ENCODE measurements around the gene ANXA5.

Gene ANXA5

GRCh38 chr4:121697564-121697963 is 784 bp upstream of the ANXA5 start:
- Mint-ChIP-seq H3K9me3 (no peaks in the 10 kb centered on the region), H3K27ac (peak overlapping the region; percentile 67), H3K4me3 (peak overlapping the region; percentile 95), H3K4me1 (peaks cover 30% of the 10 kb centered on the region), H3K36me3 (peaks cover 27% of the 10 kb centered on the region)
- DNase-seq (ENCODE audit: low spot score in 2 of 2) (no peak), ATAC-seq (peak; percentile 12)

- no peaks in the 10 kb centered on the region for H3K9me3 Mint-ChIP-seq
- DNase-seq (ENCODE audit: low spot score in 2 of 2) (peak; percentile 25 to 83), ATAC-seq (peak; percentile 65)
- peaks cover 28% of the 10 kb centered on the region for H3K36me3 Mint-ChIP-seq
- peaks cover 34% of the 10 kb centered on the region for H3K4me1 Mint-ChIP-seq
- peak overlapping the region; percentile 95 for H3K4me3 Mint-ChIP-seq
- peak overlapping the region; percentile 97 for H3K27ac Mint-ChIP-seq
These were observed 605 bp downstream of the ANXA5 start for GRCh38 chr4:121696170-121696580.

GRCh38 chr4:121693886-121694285 is 2.9 kb downstream of the ANXA5 start:
- Mint-ChIP-seq H3K4me1 (peaks cover 34% of the 10 kb centered on the region), H3K27ac (no peak overlapping the region), H3K9me3 (no peaks in the 10 kb centered on the region), H3K36me3 (peaks cover 33% of the 10 kb centered on the region), H3K4me3 (no peak overlapping the region)
- ATAC-seq (no peak), DNase-seq (ENCODE audit: low spot score in 2 of 2) (no peak)

GRCh38 chr4:121693450-121693849 is 3.3 kb downstream of the ANXA5 start:
- no peaks in the 10 kb centered on the region for H3K9me3 Mint-ChIP-seq
- H3K4me3 Mint-ChIP-seq = no peak overlapping the region
- H3K4me1 Mint-ChIP-seq = peaks cover 34% of the 10 kb centered on the region
- H3K36me3 Mint-ChIP-seq = peaks cover 33% of the 10 kb centered on the region
- DNase-seq (ENCODE audit: low spot score in 2 of 2) = no peak
- H3K27ac Mint-ChIP-seq = no peak overlapping the region
- ATAC-seq = no peak

- H3K4me3 Mint-ChIP-seq = no peak overlapping the region
- no peak for ATAC-seq
- H3K27ac Mint-ChIP-seq = no peak overlapping the region
- DNase-seq (ENCODE audit: low spot score in 2 of 2) = no peak
- peaks cover 29% of the 10 kb centered on the region for H3K36me3 Mint-ChIP-seq
- peaks cover 24% of the 10 kb centered on the region for H3K4me1 Mint-ChIP-seq
- no peaks in the 10 kb centered on the region for H3K9me3 Mint-ChIP-seq
These were observed 4.5 kb downstream of the ANXA5 start for GRCh38 chr4:121692261-121692660.

GRCh38 chr4:121690001-121690400 is 6.8 kb downstream of the ANXA5 start:
- Mint-ChIP-seq H3K4me3 (no peak overlapping the region), H3K27ac (no peak overlapping the region), H3K9me3 (no peaks in the 10 kb centered on the region), H3K36me3 (peaks cover 34% of the 10 kb centered on the region), H3K4me1 (peaks cover 17% of the 10 kb centered on the region)
- no peak for DNase-seq (ENCODE audit: low spot score in 2 of 2)
- peak; percentile 66 for ATAC-seq

- no peak overlapping the region for H3K27ac Mint-ChIP-seq
- H3K4me3 Mint-ChIP-seq = no peak overlapping the region
- peaks cover 41% of the 10 kb centered on the region for H3K36me3 Mint-ChIP-seq
- no peaks in the 10 kb centered on the region for H3K9me3 Mint-ChIP-seq
- ATAC-seq = no peak
- no peak for DNase-seq (ENCODE audit: low spot score in 2 of 2)
- H3K4me1 Mint-ChIP-seq = peaks cover 19% of the 10 kb centered on the region
These were observed 8.1 kb downstream of the ANXA5 start for GRCh38 chr4:121688701-121689100.

GRCh38 chr4:121688261-121688660 is 8.5 kb downstream of the ANXA5 start:
- peaks cover 19% of the 10 kb centered on the region for H3K4me1 Mint-ChIP-seq
- peaks cover 46% of the 10 kb centered on the region for H3K36me3 Mint-ChIP-seq
- H3K9me3 Mint-ChIP-seq = no peaks in the 10 kb centered on the region
- DNase-seq (ENCODE audit: low spot score in 2 of 2) (no peak), ATAC-seq (no peak)
- no peak overlapping the region for H3K27ac Mint-ChIP-seq
- H3K4me3 Mint-ChIP-seq = no peak overlapping the region

- Mint-ChIP-seq H3K9me3 (no peaks in the 10 kb centered on the region), H3K27ac (no peak overlapping the region), H3K4me1 (peaks cover 6% of the 10 kb centered on the region), H3K4me3 (no peak overlapping the region), H3K36me3 (peaks cover 61% of the 10 kb centered on the region)
- ATAC-seq (no peak), DNase-seq (ENCODE audit: low spot score in 2 of 2) (no peak)
These were observed 10.5 kb downstream of the ANXA5 start for GRCh38 chr4:121686255-121686654.

- DNase-seq (ENCODE audit: low spot score in 2 of 2) = no peak
- ATAC-seq = no peak
- peaks cover 66% of the 10 kb centered on the region for H3K36me3 Mint-ChIP-seq
- H3K4me1 Mint-ChIP-seq = peaks cover 6% of the 10 kb centered on the region
- H3K4me3 Mint-ChIP-seq = no peak overlapping the region
- H3K27ac Mint-ChIP-seq = no peak overlapping the region
- no peaks in the 10 kb centered on the region for H3K9me3 Mint-ChIP-seq
These were observed 11.5 kb downstream of the ANXA5 start for GRCh38 chr4:121685257-121685656.

GRCh38 chr4:121684561-121684960 is 12.2 kb downstream of the ANXA5 start:
- ATAC-seq (no peak), DNase-seq (ENCODE audit: low spot score in 2 of 2) (no peak)
- Mint-ChIP-seq H3K9me3 (no peaks in the 10 kb centered on the region), H3K36me3 (peaks cover 73% of the 10 kb centered on the region), H3K4me3 (no peak overlapping the region), H3K27ac (no peak overlapping the region), H3K4me1 (peaks cover 7% of the 10 kb centered on the region)

GRCh38 chr4:121684016-121684415 is 12.8 kb downstream of the ANXA5 start:
- peaks cover 78% of the 10 kb centered on the region for H3K36me3 Mint-ChIP-seq
- no peak overlapping the region for H3K27ac Mint-ChIP-seq
- ATAC-seq (no peak), DNase-seq (ENCODE audit: low spot score in 2 of 2) (no peak)
- H3K9me3 Mint-ChIP-seq = no peaks in the 10 kb centered on the region
- H3K4me1 Mint-ChIP-seq = peaks cover 11% of the 10 kb centered on the region
- H3K4me3 Mint-ChIP-seq = no peak overlapping the region

- Mint-ChIP-seq H3K4me3 (no peak overlapping the region), H3K9me3 (no peaks in the 10 kb centered on the region), H3K4me1 (peaks cover 11% of the 10 kb centered on the region), H3K36me3 (peaks cover 95% of the 10 kb centered on the region), H3K27ac (no peak overlapping the region)
- DNase-seq (ENCODE audit: low spot score in 2 of 2) (no peak), ATAC-seq (no peak)
These were observed 16.2 kb downstream of the ANXA5 start for GRCh38 chr4:121680571-121680970.

GRCh38 chr4:121679951-121680350 is 16.8 kb downstream of the ANXA5 start:
- Mint-ChIP-seq H3K9me3 (no peaks in the 10 kb centered on the region), H3K4me1 (peaks cover 5% of the 10 kb centered on the region), H3K4me3 (no peak overlapping the region), H3K27ac (no peak overlapping the region), H3K36me3 (peaks cover 88% of the 10 kb centered on the region)
- DNase-seq (ENCODE audit: low spot score in 2 of 2) = no peak
- no peak for ATAC-seq

GRCh38 chr4:121679267-121679666 is 17.5 kb downstream of the ANXA5 start:
- Mint-ChIP-seq H3K4me3 (no peak overlapping the region), H3K27ac (no peak overlapping the region), H3K9me3 (no peaks in the 10 kb centered on the region), H3K36me3 (peaks cover 83% of the 10 kb centered on the region), H3K4me1 (peaks cover 5% of the 10 kb centered on the region)
- no peak for DNase-seq (ENCODE audit: low spot score in 2 of 2)
- no peak for ATAC-seq

GRCh38 chr4:121677524-121677923 is 19.3 kb downstream of the ANXA5 start:
- DNase-seq (ENCODE audit: low spot score in 2 of 2) (no peak), ATAC-seq (no peak)
- no peak overlapping the region for H3K4me3 Mint-ChIP-seq
- H3K36me3 Mint-ChIP-seq = peaks cover 83% of the 10 kb centered on the region
- peak overlapping the region; percentile 76 for H3K27ac Mint-ChIP-seq
- no peaks in the 10 kb centered on the region for H3K9me3 Mint-ChIP-seq
- peaks cover 5% of the 10 kb centered on the region for H3K4me1 Mint-ChIP-seq
